H7 (cell line): ENCODE measurements around the gene CENPN. TPM values are rescaled to one million over a fixed set of nuclear protein-coding genes. Genes with fewer than 3 reads are reported as not detected.

Experiments used
- DNase-seq: peaks from one replicate; pipeline ENCODE4 v3.0.0; 2012
- H3K27me3 ChIP-seq: 2 replicates; pipeline ENCODE4 v1.6.0; 2011; ENCODE audit warnings: mild to moderate bottlenecking, low read length; ENCODE audit not compliant: control insufficient read depth, insufficient read depth
- H3K36me3 ChIP-seq: replicated peaks from 2 replicates; pipeline ENCODE4 v1.5.1; 2011; ENCODE audit warnings: low read length; ENCODE audit not compliant: control insufficient read depth, insufficient read depth
- H3K4me3 ChIP-seq: 2 replicates; pipeline ENCODE4 v1.5.1; 2011; ENCODE audit warnings: low read depth, mild to moderate bottlenecking, control low read depth, low read length, moderate library complexity; ENCODE audit not compliant: insufficient read depth
- total RNA-seq: library from RNA; depleted of rRNA; stranded (reverse); fragments of >200 nt; shearing (Covaris generic); gene quantifications from 2 replicates; pipeline ENCODE4 v1.2.3, GENCODE V29; 2014; rRNA removed

Gene CENPN, protein sequence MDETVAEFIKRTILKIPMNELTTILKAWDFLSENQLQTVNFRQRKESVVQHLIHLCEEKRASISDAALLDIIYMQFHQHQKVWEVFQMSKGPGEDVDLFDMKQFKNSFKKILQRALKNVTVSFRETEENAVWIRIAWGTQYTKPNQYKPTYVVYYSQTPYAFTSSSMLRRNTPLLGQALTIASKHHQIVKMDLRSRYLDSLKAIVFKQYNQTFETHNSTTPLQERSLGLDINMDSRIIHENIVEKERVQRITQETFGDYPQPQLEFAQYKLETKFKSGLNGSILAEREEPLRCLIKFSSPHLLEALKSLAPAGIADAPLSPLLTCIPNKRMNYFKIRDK
- total RNA-seq: 59.5 and 64.2 TPM in 2 replicates

DNA sequence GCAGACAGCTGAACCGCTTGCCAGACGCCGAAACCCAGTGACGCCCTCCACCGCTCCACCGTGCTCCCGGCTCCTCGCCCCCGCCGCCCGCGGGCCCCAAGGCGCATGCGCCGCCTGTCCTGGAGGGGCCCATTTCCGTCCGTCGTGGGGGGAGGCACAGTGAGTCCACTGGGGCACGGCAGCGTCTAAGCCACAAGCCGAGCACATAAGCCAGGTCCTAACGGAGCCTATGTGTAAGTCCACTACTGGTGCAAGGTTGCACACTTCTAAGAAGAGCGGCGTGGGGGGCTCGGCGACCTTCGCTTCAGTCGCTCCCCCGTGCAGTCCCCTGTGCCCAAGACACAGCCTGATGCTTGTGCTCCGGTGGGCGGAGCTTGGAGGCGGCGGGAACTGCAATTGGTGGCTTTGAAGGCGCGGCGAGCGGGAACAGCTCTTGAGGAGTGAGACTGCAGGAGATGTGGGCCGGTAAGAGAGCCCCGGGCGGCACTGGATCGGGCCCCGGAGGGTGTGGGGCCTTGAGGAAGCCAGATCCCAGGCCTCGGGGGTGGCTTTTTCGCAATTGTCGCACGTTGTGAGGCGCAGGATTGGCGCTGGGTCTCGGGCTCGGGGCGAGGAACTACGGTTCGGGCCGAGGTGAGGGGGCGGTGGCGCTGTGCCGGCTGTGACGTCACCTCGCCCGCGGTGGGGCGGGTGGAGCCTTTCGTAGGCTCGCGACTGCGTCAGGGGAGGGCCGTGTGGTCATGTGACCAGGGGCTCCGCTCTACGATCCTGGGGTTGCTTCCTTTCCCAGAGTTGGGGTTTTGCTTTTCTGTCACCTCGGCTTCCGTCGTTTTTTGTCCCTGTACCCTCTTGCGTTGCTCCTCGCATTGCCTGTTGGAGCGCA, at the start of gene CENPN, which contains the start of gene CMC2:
TSS of gene CENPN (plus strand) at position 402 of the 883 bp plus-strand sequence. CDS start 4,726 bp downstream, outside the sequence.
TSS of gene CMC2 (minus strand) at position 73 of the 883 bp plus-strand sequence. CDS start 9,491 bp downstream, outside the sequence.
- DNase-seq: peak; percentile 95
- H3K4me3 ChIP-seq: peak within 1 kb of the TSS; percentile 99
- no peaks in the 10 kb centered on the region for H3K27me3 ChIP-seq
- H3K36me3 ChIP-seq: peaks cover 3% of the 10 kb centered on the region

DNA sequence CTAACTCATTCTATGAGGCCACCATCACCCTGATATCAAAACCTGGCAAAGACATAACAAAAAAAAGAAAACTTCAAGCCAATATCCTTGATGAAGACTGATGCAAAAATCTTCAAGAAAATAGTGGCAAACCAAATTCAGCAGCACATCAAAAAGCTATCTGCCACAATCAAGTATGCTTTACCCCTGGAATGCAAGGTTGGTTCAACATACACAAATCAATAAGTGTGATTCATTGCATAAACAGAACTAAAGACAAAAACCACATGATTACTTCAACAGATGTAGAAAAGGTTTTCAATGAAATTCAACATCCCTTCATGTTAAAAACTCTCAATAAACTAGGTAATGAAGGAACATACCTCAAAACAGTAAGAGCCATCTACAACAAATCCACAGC, 48.7 kb upstream of the CENPN start:
- Histone ChIP-seq H3K36me3 (no peaks in the 10 kb centered on the region), H3K4me3 (no peak overlapping the region), H3K27me3 (no peaks in the 10 kb centered on the region)
- no peak for DNase-seq

DNA sequence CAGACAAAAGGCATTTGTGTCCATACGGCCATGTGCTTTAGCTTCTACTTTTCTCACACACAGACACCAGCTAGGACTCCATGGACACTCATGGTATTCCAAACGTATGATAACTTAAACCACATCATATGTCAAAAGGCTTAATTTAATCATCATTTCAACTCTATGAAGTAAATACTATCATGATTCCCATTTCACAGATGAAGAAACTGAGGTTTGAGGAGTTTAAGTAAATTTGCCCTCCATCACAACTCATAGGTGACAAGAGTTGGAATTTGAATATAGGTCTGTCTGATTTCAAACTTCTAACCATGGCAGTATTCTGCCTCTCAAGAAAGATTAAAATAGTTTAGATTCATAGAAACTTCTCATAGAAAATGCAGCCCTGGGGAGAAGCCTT, 44.1 kb upstream of the CENPN start:
- Histone ChIP-seq H3K36me3 (no peaks in the 10 kb centered on the region), H3K27me3 (no peaks in the 10 kb centered on the region), H3K4me3 (no peak overlapping the region)
- no peak for DNase-seq

DNA sequence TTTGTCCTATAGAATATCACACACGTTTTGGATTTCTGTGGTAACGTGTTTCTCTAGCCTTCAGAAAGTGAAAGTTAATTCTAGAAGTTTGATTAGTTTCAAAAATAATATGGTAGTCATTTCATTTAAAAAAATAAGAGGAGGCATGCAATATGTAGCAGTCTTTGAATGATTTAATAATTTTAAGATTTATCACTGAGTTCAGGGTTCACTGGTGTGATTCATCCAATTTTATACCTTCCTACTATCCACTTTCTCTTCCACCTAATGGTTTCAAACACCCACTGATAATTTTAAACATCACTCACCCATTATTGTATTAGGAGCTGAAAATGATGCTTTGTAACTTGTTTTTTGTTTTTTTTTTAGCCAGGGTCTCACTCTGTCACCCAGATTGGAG, 42.7 kb upstream of the CENPN start:
- Histone ChIP-seq H3K27me3 (no peaks in the 10 kb centered on the region), H3K36me3 (no peaks in the 10 kb centered on the region), H3K4me3 (no peak overlapping the region)
- DNase-seq: no peak

DNA sequence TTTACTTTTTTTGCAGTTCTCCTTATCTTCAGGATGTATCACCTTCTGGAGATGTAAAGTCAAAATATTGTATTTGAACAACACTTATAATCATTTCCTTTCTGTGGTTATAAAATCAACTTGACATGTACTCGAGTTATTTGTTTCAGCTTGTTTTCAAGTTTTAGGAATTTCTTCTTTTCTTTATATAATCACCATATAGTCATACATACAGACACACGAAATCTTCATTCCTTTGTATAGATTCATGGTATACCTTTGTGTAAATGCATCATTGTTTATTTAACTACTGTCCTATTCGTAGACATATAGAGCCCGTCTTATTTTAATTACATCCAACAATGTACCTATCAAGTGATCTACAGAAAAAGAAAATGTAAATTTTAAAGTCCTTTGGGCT, 40.4 kb upstream of the CENPN start:
- no peaks in the 10 kb centered on the region; the same call in 1 of the 2 replicates for H3K36me3 ChIP-seq
- DNase-seq: no peak
- H3K27me3 ChIP-seq: no peaks in the 10 kb centered on the region
- H3K4me3 ChIP-seq: no peak overlapping the region

DNA sequence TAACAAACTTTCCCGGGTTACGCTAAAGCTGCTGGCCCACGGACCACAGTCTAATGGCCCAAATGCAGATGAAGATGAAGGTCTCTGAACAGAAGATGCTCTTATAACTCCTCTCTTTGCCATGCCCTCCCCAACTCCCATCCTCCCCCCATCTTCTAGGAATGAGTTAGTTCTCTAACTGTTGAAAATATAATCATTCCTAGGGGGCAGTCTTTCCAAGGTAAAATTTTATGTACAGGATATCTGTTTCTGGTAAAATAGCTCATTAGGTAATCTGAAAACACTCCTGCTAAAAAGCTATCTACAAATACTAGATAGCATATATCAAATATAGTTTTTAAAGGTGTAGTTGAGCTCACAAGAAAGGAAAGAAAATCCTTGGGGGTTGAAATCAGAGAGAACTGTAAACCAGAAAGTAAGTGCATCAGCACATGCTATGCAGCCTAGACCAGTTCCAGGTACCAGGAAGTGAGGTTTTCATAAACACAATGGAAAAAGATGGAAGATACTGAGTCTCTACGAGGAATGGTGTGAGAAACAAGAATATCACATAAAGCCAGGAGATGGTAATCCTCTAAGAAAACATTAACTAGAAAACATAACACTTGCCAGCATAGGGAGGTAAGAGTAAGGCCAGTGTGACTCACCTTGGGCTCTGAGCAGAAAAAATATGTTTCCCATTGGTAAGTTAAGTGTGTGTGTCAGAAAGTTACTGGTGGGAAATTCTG, 38.5 kb upstream of the CENPN start:
- H3K27me3 ChIP-seq: no peaks in the 10 kb centered on the region
- no peak for DNase-seq
- H3K36me3 ChIP-seq: no peaks in the 10 kb centered on the region; the same call in 1 of the 2 replicates
- H3K4me3 ChIP-seq: no peak overlapping the region

DNA sequence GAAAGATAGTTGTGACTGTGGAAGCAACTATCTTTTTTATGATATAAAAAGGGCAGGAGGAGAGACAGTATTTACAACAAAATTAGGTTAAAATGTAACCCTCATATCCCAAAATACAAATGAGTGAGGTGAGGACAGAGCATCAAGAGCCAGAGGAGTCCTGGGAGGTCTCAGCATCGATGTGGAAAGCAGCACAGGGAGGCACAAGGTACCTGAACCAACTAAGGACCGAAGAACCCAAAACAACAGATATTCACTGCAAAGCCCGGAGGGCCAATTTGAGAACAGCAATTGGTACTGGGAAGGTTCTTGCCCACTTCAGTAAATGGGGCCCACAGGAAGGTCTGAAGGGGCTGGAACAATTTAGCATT, 37.9 kb upstream of the CENPN start:
- DNase-seq: no peak
- Histone ChIP-seq H3K4me3 (no peak overlapping the region), H3K27me3 (no peaks in the 10 kb centered on the region), H3K36me3 (no peaks in the 10 kb centered on the region; the same call in 1 of the 2 replicates)

DNA sequence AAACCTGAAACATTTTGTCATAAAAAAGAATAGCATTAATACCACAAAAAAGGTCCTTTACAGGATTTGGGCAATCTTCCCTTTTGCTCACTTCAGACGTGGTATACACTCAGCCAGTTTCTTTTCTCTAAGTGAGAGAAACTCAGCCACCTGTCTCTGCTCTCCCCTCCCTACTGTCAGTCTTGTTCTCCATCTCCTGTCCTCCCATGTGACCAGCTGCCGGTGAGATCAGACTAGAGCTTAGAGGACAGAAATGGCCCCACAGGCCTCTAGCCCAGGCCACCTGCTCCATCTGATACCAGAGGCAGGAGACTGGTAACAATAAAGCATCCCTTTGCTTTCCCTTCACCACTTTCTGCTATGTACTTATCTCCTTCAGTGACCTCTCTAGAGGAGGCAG, 35.2 kb upstream of the CENPN start:
- DNase-seq: no peak
- Histone ChIP-seq H3K36me3 (no peaks in the 10 kb centered on the region; the same call in 1 of the 2 replicates), H3K27me3 (no peaks in the 10 kb centered on the region), H3K4me3 (no peak overlapping the region)

DNA sequence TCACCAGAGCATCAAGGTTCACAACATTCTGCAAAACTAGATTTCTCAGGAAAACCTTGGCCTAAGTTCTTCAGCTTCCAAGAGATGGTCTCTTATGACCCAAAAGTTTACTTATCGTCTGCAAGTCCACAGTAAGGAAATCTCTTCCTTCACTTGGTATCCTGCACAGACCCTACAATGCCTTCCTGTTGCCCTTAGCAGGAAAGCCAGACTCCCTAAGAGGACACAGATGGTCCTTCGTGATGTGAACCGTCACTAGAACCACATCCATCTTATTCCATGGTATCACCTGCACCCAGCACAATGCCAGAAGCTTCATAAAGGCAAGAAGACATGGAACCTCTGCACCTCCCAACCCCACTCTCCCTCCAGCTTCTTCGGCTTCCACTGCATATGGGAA, 34.4 kb upstream of the CENPN start:
- no peak overlapping the region for H3K4me3 ChIP-seq
- no peak for DNase-seq
- H3K27me3 ChIP-seq: no peaks in the 10 kb centered on the region
- no peaks in the 10 kb centered on the region; the same call in 1 of the 2 replicates for H3K36me3 ChIP-seq

DNA sequence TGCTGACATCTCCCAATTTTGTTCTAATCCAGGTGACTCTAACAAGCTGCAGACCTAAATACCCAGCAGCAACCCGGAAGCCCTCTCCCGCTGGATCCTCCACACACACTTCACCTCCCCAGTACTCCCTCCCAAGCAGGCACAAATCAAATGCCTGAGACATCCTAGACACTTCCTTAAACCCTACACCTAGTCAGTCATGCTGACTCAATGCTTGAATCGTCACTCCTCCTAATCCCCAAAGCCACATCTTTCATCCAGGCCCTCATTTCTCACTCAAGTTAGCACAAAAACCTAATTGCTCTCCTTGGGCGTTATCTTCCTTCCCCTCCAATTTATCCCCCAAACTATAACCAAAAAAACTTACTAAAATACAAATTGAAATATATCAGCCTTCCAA, 33.0 kb upstream of the CENPN start:
- Histone ChIP-seq H3K27me3 (no peaks in the 10 kb centered on the region), H3K36me3 (no peaks in the 10 kb centered on the region; the same call in none of the 2 replicates), H3K4me3 (no peak overlapping the region)
- no peak for DNase-seq

DNA sequence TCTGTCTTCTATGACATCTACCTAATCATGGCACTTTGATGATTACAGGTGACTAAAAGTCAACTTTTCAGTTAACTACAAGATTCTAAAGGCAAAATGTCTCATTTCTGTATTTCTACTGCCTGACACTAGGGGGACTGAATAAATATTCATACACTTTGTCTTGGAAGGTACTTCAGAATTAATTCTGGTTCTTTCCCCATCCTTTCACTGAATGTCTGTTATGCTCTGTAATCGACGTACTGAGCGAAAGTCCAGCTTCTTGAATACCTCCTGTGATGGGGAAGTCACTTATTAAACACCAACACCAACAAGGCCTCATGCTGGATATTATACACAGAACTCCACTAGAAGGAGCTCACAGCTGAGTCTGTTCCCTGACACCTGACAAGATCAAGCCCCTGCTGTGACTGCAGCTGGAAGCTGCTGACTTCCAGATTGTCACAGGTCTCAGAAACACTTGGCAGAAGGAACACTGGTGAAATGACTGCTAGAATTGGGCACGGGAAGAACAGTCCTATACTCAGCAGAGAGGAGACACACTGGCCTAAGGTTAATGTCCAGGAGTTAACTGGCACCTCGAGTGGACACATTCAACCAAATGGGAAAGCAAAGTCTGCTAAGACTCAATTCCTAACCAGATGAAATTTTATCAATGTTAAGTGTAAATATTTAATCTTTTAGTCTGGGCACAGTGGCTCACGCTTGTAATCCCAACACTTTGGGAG, 32.2 kb upstream of the CENPN start:
- no peak for DNase-seq
- no peak overlapping the region for H3K4me3 ChIP-seq
- no peaks in the 10 kb centered on the region; the same call in none of the 2 replicates for H3K36me3 ChIP-seq
- H3K27me3 ChIP-seq: no peaks in the 10 kb centered on the region

DNA sequence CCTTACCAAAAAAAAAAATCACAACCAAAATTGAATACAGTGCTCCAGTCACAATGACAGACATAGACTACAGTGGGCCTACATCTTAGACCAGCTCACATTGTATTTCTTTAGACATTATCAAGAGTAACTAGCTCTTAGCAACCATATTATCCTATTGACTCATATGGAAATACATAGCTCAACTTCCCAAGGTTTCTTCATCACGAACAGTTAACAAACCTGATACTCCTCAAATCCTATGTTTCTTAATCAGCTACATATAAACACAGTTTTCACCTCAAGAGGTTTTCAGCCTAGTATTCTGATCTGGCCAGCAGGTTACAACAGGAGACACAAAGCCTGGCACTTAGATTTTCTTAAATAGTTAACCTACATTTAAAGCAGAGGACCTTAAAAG, 30.1 kb upstream of the CENPN start:
- Histone ChIP-seq H3K27me3 (no peaks in the 10 kb centered on the region), H3K36me3 (no peaks in the 10 kb centered on the region; the same call in none of the 2 replicates), H3K4me3 (no peak overlapping the region)
- DNase-seq: no peak

DNA sequence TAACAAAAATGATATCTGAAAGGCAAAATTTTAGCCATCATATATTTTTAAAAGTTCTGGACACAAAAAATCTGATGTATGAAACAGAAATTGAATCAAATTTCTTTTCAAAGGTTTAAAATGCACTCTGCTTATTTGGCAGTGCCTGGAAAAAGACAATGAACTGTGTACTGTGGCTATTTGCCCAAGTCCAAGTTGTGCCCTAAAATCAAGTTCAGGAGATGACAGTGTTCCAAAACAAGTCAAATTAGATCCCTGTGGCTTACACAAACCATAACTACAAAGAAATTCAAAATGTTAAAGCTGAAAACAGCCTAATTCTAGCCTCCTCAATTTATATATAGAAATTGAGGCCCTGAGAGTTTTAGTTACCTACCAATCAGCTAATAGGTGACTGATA, 25.9 kb upstream of the CENPN start:
- no peak for DNase-seq
- no peak overlapping the region for H3K4me3 ChIP-seq
- no peaks in the 10 kb centered on the region for H3K27me3 ChIP-seq
- H3K36me3 ChIP-seq: no peaks in the 10 kb centered on the region; the same call in none of the 2 replicates

DNA sequence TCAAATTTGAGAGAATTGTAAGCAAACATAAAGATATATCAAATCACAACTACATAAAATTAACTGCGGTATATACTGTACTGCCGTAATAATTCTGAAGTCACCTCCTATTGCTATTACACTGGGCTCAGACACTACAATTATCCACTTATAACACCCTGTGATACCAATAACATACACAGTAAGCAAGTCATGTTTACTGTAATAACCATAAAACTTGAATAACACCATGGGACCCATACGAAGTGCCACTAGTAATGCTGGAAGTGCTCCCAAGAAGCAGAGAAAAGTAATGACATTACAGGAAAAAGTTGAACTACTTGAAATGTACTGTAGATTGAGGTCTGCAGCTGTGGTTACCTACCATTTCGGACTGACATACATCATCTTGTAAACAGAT, 24.4 kb upstream of the CENPN start:
- no peak overlapping the region for H3K4me3 ChIP-seq
- no peak for DNase-seq
- H3K36me3 ChIP-seq: no peaks in the 10 kb centered on the region; the same call in none of the 2 replicates
- H3K27me3 ChIP-seq: no peaks in the 10 kb centered on the region
